HuH-7 (cell line): ENCODE measurements around the gene PSD2.

ENCODE experiments used
- DNase-seq: peaks from one replicate; pipeline ENCODE4 v3.0.0; 2011; ENCODE audit warnings: low spot score

PSD2 gene

DNA sequence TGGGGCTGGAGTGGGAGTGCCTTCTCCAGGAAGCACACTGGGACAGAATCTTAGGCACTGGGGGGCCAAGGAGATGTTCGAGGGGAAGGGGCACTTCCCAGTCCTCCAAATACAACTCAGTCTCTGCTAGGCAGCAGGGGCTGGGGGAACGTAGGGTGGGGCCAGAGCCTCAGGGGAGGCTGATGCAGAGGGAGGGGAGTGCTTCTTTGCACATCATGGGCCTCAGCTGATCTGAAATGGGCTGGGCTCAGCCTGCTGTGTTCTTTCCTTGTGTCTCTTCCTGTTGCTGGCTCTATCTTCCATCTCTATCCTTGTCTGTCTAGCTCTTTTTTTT, 15.6 kb downstream of the PSD2 start:
- DNase-seq: no peak

DNA sequence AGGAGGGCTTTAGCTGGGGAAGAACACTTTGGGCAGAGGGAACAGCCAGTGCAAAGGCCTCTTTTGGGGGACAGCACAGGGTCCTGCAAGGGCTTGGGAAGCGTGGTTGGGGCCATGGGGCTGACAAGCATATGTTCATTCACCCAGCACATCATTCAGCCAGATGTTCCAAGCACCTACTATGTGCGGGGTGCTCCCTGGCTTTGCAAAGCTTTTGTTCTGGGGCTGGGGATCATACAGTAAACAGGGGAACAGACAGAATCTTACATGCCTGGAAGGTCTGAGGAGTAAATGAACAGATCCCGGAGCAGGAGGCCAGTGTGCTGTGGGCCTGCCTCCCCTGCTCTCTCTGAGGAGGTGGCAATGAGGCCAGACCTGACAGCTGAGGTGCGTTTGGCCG, 16.7 kb downstream of the PSD2 start:
- DNase-seq: no peak

DNA sequence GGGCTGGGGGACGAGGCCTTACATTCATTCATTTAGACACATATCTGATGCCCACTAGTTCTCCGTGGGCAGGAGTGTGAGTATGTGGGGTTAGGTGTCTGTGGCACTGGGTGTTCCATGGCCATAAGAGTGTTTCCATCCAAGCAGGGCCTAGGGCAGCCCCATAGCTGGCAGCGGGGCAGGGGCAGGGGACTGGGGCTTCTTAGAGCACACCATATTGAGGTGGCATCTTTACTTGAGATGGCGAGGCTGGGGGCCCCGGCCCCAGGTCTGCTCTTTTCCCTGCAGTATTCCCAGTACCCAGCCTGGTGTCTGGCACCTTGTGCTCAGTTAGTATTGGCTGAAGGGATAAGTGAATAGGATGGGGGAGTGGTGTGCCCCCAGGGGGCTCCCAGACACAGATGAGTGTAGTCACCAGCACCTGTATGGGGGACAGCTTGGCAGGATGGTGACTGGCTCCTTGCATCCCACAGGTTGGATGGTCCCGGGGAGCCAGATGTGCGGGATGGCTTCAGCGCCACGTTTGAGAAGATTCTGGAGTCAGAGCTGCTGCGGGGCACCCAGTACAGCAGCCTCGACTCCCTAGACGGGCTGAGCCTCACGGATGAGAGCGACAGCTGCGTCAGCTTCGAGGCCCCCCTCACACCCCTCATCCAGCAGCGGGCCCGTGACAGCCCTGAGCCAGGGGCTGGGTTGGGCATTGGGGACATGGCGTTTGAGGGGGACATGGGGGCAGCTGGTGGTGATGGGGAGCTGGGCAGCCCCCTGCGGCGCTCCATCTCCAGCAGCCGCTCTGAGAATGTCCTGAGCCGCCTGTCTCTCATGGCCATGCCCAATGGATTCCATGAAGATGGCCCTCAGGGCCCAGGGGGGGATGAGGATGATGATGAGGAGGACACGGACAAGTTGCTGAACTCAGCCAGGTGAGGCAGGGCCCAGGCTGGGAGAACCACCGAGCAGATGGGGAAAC, 17.5 kb downstream of the PSD2 start:
- no peak for DNase-seq

DNA sequence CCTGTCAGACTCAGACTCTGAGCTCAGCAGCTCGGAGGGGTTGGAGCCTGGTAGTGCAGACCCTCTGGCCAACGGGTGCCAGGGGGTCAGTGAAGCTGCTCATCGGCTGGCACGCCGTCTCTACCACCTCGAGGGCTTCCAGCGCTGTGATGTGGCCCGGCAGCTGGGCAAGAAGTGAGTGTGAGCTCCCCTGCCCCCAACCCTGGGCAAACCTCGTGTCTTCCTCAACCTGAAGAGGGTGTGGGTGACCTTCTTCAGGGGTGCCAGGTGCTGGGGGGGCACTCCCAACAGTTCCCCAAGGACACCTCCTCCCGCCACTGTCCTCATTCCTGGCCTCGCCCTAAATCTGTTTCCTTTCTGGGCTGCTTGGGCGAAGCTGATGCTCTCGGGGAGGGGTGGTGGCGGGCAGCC, 18.6 kb downstream of the PSD2 start:
- no peak for DNase-seq

DNA sequence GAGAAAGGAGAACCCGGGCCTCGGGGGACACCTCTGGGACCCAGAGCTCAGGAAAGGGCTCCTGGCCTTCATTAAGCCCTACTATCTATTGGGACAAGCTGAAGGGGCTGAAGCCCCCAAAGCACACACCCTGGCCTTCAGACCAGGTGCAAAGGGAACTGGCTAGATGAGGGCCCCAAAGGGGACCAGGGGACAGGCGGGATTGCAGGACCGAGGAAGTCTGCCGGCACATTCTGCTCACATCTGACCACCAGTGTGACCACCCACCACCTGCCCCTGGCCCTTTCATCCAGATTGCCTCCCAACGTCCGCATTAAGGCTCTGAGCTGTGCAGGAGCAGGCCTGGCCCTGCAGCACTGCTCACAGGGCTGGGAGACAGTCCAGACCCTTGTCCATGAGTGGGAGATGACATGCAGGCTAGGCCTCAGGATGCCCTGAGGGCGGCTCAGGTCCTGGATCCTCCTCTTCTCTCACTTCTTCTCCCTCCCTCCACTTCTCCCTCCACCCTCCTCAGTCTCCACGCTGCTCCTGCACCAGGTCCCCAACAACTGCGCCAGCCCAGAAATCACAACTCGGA, 19.2 kb downstream of the PSD2 start:
- no peak for DNase-seq

DNA sequence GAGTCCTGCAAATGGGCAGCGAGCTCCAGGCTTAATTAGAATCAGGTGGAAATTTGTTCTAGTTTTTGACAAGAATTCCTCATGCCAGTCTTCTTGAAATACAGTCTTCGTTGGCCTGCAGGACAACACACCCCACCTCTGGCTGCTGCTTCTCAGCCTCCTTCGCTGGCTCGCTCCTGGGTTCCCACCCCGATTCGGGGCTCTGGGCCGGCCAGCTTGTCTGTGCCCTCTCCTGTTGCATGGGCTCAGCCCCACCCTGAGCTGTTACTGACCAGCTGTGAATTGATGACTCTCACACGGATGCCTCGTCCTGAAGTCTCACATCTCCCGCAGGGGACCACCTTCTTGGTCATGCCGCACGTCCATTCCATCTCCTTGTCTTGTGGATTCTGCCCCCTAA, 21.0 kb downstream of the PSD2 start:
- DNase-seq: no peak

DNA sequence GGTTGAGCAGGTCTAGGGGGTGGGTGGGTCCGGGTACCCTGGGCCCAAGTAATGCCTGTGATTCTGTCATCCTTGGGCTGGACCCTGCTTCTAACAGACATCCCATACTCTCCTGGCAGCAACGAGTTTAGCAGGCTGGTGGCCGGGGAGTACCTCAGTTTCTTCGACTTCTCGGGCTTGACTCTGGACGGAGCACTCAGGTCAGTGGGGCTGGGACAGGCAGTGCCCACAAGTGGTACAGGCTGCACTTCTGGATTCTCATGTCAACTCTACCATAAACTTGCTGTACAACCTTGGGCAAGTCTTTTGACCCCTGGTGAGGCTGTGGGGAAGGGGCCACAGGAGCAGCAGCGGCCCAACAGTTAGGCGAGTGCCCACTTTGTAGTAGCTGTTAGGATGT, 21.8 kb downstream of the PSD2 start:
- no peak for DNase-seq

DNA sequence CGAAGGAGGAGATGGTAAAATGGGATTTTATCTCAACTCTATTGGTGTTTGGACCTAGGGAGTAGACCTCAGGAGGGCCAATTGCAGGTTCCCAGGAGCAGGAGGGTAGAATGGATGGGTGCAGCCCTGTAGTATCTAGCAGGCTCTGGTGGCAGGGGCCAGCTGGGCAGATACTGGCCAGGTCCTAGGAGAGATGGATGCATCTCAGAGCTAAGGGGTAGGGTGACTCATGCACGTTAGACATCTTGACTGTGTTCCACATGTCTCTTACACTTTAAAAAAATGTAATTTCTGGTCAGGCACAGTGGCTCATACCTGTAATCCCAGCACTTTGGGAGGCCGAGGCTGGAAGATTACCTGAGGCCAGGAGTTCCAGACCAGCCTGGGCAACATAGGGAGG, 22.4 kb downstream of the PSD2 start:
- no peak for DNase-seq

DNA sequence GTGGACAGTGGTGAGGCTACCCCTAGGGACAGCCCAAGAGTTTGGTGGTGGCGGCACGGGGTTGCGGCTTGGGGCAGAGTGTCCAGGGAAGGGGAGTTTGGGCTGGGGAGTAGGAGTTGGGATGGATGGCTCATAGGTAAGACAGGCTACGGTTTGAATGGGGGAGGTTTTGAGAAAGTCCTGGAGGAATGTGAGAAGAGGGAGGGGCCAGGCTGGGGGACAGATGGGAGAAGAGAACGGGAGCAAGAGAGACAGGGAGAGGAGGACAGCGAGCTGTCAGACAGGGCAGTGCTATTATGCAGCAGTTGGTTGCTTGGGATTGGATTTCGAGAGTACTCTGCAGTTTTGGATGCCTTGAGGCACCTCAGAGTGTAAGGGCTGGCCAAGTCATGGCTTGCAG, 24.5 kb downstream of the PSD2 start:
- no peak for DNase-seq

DNA sequence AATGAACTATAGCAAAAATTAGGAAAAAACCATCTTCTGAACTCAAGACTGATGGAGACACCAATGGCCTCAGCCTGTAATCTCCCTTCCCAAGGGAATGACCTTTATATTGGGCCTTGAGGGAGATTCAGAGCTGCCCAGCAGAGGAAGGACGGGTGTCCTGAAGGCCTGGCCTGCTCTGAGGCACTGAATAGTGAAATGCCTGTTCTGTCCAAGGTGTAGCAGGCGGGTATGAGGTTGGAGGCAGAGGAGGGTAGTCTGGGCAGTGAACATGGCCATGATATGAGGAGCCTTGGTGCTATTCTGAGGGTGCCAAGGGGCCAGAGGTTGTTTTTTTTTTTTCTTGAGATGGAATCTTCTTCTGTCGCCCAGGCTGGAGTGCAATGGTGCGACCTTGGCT, 25.0 kb downstream of the PSD2 start:
- no peak for DNase-seq

DNA sequence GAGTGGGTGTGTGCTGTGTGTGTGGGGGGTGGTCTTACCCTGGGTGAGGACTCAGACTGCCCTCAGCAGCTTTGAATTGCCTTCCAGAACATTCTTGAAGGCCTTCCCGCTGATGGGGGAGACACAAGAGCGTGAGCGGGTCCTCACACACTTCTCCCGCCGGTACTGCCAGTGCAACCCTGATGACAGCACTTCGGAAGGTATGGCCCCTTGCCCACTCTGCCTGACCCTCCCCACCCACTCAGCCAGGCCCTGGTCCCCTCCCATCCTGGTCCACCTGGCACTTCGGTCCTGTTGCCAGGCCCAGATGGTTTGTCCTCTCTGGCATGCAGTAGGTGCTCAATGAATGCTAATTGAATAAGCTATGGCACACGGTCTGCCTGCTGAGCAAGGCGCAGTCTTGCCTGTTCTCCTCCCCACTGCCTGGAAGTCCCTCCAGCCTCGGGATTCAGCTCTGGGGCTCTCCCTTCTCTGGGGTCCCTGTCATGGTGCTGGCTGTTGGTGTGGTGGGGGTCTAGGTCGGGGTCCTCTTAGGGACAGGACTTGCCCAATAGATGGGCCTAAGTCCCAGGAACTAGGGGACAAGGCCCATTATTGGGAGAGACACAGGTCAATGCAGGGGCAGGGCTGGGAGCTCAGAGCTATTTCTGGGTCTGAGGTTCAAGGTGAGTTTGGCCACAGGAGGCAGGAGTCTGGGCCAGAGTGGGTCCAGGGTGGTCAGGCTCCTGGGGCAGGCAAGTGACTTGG, 26.4 kb downstream of the PSD2 start:
- DNase-seq: no peak

DNA sequence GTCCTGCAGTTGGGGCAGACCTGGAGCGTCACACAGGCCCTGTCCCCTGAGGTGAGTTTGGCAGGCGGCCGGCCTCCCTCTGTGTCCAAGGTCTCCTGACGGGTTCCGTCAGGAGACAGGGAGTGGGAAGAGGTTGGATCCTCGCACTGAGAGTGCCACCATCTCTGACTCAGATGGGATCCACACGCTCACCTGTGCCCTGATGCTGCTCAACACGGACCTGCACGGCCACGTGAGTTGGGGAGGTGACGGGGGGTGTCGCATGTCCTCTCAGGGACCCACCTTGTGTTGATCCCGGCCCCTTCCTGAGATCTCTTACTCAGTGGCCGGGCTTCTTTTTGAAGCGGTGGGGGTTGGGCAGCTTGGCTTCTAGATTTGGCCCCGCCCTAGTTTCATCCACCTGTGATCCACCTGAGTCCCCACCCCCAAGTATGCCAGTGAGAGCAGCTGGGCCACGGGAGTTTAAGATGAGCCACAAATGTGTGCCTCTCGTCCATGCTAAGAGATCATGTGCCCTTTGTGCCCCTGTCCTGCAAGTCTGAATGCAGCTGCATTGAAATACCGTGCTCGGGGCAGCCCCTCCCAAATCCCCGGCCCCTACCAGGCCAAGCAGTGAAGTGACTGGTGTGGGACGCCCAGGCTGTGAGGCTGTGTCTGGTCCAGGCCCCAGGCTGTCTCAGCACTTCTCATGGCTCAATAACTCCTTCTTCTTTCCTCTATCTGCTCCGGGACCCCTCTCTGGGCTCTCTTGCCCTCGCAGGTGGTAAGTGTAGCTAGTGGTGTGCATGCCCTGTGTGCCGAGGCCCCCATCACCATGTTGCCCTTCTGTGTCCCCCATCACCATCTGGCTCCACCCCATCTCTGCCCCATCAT, 27.2 kb downstream of the PSD2 start:
- DNase-seq: no peak

DNA sequence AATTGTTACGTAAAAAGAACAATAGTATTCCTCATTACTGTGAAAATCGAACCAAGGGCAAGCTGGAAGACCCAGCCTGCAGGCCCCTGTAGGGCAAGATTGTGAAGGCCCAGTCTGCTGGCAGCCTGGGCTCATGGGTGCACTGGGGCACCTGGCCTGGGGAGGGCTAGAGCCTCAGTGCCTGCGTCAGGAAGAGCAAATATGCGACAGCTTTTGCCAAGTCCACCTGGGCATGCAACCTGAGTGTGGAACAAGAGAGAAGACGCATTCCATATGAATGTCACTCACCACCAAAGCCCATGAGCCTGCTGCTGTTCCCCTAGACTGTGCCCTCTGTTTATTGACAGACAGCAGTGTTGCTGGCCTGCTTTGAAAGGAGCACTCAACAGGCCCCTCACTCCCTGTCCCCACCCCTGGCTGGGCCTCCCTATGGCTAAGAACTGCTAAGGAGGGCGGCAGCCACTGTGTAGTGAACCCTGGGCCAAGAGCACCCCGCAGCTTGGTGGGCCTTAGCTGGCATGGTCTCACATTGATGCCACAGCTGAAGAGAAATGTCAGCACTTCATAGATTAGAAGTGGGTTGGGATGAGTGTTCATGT, 28.2 kb downstream of the PSD2 start:
- no peak for DNase-seq

DNA sequence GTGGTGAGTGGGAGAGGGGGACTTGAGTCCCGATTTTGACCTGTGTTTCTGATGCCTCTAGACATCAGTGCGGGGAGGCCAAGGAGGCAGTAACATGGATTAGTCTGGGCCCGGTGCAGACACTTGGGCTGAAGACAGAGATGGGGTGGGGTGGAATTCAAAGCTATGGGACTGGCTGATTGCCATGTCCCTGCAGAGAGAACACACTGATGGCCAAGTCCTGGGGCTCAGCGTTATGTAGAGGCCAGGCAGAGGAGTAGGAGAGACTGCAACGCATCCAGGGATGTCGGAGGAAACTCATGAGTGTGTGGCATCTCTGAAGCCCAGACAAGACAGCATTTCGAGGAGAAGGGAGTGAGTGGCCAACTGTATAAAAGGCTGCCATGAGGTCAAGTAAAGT, 30.1 kb downstream of the PSD2 start:
- no peak for DNase-seq

DNA sequence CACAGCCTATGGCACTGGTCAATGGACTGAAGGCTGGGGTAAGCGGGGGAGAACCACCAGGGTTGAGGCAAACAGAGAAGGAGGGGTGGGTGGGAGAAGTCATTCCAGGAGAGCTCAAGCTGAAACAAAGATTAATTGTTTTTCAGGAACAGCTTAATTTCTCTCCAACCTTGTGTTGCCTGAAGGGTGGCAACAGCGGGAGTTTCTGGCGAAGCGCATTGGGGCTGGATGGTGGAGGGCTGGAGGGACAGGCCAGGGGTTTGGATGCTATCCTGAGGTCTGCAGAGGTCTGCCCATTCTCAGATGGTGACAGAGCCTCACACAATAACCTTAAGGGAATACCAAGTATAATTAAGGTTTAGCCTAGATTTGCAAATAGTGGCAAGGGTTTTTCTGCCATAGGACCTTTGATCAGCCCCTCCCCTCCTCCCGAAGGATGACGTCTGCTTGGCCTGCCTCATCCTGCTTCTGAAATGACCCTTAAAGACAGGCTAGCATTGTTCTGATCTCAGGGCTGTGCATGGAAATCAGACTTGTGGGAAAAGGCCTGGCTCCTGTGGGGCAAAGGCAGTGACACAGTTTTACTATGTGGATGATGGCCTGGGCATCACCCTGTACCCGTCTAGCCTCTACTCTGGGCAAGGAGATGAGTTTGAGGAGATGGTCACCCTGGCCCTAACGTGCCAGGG, 32.7 kb downstream of the PSD2 start:
- no peak for DNase-seq

DNA sequence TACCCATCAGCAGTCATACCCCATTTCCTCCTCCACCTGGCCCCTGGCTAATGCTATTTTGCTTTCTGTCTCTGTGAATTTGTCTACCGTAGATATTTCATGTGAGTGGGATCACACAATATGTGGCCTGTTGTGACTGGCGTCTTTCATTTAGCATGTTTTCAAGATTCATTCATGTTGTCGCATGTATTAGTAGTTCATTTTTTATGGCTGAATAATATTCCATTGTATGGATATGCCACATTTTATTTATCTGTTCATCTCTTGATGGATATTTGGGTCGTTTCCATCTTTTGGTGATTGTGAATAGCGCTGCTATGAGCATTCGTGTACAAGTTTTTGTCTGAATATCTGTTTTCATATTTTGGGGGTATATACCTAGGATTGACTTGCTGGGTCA, 33.9 kb downstream of the PSD2 start:
- DNase-seq: no peak

DNA sequence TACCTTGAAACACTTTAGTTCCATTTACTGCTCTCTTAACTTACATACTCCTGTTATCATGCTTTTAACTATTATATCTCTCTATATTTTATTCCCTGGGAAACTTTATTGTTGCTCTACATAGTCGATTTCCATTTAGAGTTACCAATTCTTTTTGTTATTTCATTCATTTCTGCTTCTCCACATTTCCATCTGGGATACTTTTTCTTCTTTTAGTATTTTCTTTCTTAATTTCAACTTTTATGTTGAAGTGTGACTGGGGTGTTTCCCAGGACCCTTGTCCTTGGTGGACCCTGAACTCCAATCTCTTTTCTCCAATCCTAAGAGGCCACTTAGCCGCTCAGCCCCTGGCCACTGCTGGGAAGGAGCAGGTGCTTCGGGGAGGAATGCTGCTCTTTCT, 36.0 kb downstream of the PSD2 start:
- no peak for DNase-seq

DNA sequence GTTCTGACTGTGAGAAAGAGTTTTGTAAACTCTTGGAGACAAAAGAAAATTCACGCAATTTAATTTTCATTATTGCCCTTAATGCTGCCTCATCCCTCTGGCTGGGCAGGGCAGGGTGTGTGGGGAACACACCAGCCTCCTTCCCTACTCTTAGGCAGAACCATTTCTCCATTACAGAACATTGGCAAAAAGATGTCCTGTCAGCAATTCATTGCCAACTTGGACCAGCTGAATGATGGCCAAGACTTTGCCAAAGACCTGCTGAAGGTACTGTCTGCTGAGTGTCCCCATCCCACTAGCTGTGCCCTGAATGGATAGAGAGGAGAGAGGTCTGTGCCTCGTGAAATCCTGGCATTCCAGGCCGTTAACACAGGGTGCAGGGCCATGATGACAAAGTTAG, 37.9 kb downstream of the PSD2 start:
- no peak for DNase-seq

DNA sequence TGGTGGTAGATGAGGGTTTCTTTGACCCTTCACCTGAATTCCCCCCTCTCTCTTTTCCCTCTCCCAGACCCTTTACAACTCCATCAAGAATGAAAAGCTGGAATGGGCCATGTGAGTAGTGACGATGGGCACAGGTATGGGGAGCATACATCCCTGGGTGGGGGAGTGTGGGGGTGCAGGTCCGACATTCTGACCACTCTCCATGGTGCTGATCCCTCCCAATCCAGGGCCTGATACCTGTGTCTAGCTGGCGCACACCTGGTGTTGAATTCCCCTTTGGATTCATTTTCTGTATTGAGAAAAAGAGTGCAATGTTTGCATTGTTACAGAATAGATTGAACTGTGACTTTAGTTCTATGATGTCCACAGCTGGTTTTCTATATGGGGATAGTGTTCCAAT, 40.0 kb downstream of the PSD2 start:
- no peak for DNase-seq

DNA sequence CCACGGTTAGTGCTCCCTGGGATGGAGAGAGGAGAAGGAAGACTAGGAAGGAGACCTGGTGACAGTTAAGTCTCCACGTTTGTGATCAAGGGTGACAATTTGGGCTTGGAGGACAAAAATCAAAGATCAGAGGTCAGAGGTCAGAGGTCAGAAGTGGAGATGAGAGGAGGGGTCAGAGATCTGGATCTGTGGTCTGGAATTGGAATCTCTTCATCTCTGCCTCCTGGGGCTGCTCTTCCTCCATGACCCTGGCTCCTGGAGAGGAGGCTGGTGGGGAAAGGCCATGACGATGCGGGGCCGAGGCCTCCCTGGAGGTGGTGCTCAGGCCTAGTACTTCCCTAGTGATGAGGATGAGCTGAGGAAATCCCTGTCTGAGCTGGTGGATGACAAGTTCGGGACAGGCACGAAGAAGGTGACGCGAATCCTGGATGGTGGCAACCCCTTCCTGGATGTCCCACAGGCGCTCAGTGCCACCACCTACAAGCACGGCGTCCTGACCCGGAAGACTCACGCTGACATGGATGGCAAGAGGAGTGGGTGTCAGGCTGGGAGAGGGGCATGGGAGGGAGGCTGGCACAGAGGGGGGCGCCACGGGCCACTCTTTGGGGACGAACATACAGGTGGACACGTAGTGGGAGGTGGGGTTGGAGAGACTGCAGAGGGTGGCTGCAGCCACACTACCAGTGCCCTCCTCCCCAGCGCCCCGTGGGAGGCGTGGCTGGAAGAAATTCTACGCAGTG, 41.0 kb downstream of the PSD2 start:
- DNase-seq: no peak
